Astrocyte (in vitro differentiated cells and primary cell): Measurements from ENCODE around the gene OXLD1. TPM values are rescaled to one million over a fixed set of nuclear protein-coding genes. Genes with fewer than 3 reads are reported as not detected.
"Not testable (repeated sequence)": the region's sequence is repeated elsewhere in the genome, so short reads cannot be mapped to it uniquely, and the experiment has no call there.

Source experiments
- DNase-seq: peaks from one replicate; pipeline ENCODE4 v3.0.0-alpha.2; 2010; ENCODE audit warnings: low read depth
- FAIRE-seq: peaks from 2 replicates; lab custom pipeline; 2011; peaks lifted over from hg19 to GRCh38; lab: Jason Lieb, UNC
- H2AFZ ChIP-seq: 2 replicates; pipeline ENCODE4 v1.6.0; 2012; ENCODE audit warnings: low read depth, low read length, inconsistent platforms
- H3K27ac ChIP-seq: 2 replicates; pipeline ENCODE4 v1.5.1; 2011; ENCODE audit warnings: low read depth, low read length, inconsistent platforms
- H3K27me3 ChIP-seq: 2 replicates; pipeline ENCODE4 v1.6.0; 2011; ENCODE audit warnings: low read length, inconsistent platforms; ENCODE audit not compliant: insufficient read depth
- H3K36me3 ChIP-seq: 2 replicates; pipeline ENCODE4 v1.5.1; 2011; ENCODE audit warnings: low read length, inconsistent platforms; ENCODE audit not compliant: insufficient read depth
- H3K4me1 ChIP-seq: 2 replicates; pipeline ENCODE4 v1.5.1; 2011; ENCODE audit warnings: low read length, inconsistent platforms; ENCODE audit not compliant: insufficient read depth
- H3K4me2 ChIP-seq: 2 replicates; pipeline ENCODE4 v1.6.0; 2012; ENCODE audit warnings: low read length, inconsistent platforms
- H3K4me3 ChIP-seq: 2 replicates; pipeline ENCODE4 v1.5.1; 2011; ENCODE audit warnings: low read depth, mild to moderate bottlenecking, low read length, inconsistent platforms; ENCODE audit not compliant: insufficient read depth
- H3K79me2 ChIP-seq: 2 replicates; pipeline ENCODE4 v1.6.0; 2012; ENCODE audit warnings: mild to moderate bottlenecking, low read length, inconsistent platforms; ENCODE audit not compliant: insufficient read depth
- H3K9ac ChIP-seq: 2 replicates; pipeline ENCODE4 v1.6.0; 2012; ENCODE audit warnings: mild to moderate bottlenecking, low read length, inconsistent platforms
- H3K9me3 ChIP-seq: 2 replicates; pipeline ENCODE4 v1.5.1; 2012; ENCODE audit warnings: low read depth, mild to moderate bottlenecking, low read length, inconsistent platforms; ENCODE audit not compliant: insufficient read depth
- H4K20me1 ChIP-seq: 2 replicates; pipeline ENCODE4 v1.6.0; 2012; ENCODE audit warnings: low read length, inconsistent platforms; ENCODE audit not compliant: insufficient read depth
- H3K27ac Mint-ChIP-seq: one replicate; pipeline ENCODE4 v1.8.0; 2021; ENCODE audit warnings: mild to moderate bottlenecking, mixed read lengths; ENCODE audit not compliant: unreplicated experiment
- H3K27me3 Mint-ChIP-seq: one replicate; pipeline ENCODE4 v1.8.0; 2021; ENCODE audit warnings: low read depth, mixed read lengths; ENCODE audit not compliant: unreplicated experiment
- H3K36me3 Mint-ChIP-seq: one replicate; pipeline ENCODE4 v1.8.0; 2021; ENCODE audit warnings: low read depth, mixed read lengths; ENCODE audit not compliant: unreplicated experiment
- H3K4me1 Mint-ChIP-seq: one replicate; pipeline ENCODE4 v1.8.0; 2021; ENCODE audit warnings: low read depth, mixed read lengths; ENCODE audit not compliant: unreplicated experiment
- H3K4me3 Mint-ChIP-seq: one replicate; pipeline ENCODE4 v1.8.0; 2021; ENCODE audit warnings: mild to moderate bottlenecking, moderate library complexity, mixed read lengths; ENCODE audit not compliant: unreplicated experiment
- H3K9me3 Mint-ChIP-seq: one replicate; pipeline ENCODE4 v1.8.0; 2021; ENCODE audit warnings: mild to moderate bottlenecking, mixed read lengths; ENCODE audit not compliant: unreplicated experiment
- CTCF ChIP-seq: IDR thresholded peaks from 2 replicates; pipeline ENCODE4 v1.5.1; 2011; ENCODE audit warnings: low read depth, mild to moderate bottlenecking, inconsistent platforms, low read length, moderate library complexity; ENCODE audit not compliant: insufficient read depth
- EZH2 ChIP-seq: IDR thresholded peaks from 2 replicates; pipeline ENCODE4 v1.6.1; 2012; ENCODE audit warnings: mild to moderate bottlenecking, low read length, inconsistent platforms; ENCODE audit not compliant: insufficient read depth
- total RNA-seq: library from RNA; stranded (reverse); gene quantifications from 2 replicates; pipeline ENCODE4 v1.2.1, GENCODE V29; 2021

Gene OXLD1
- total RNA-seq, 1 donor from 2014 or later = 22.0 TPM

DNA sequence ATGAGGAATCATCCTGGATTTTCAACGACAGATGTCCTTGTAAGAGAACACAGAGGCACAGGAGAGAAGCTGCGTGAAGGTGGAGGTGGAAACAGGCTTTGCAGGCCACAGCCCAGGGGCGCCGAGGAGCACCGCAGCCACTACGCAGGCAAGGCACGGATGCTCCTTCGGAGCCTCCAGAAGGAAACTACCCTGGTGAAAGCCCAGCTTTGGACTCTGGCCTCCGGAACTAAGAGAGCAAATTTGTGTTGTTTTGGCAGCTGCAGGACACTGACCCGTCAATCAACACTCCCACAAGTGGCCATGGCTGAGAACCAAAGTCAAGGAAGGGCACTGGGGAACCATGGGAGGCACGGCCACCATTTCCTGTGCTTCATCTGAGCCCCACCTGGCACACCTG is 13.7 kb upstream of the OXLD1 start:
- no peak overlapping the region for H3K9ac ChIP-seq
- no peak overlapping the region for H3K4me3 ChIP-seq
- FAIRE-seq = no peak
- H3K27me3 ChIP-seq = no peaks in the 10 kb centered on the region
- peaks cover 52% of the 10 kb centered on the region for H3K79me2 ChIP-seq
- no peak overlapping the region for H3K4me3 Mint-ChIP-seq
- H3K27ac Mint-ChIP-seq = no peak overlapping the region
- no peaks in the 10 kb centered on the region for H3K9me3 ChIP-seq
- peaks cover 21% of the 10 kb centered on the region for H3K4me1 ChIP-seq
- no peak overlapping the region for H3K27ac ChIP-seq
- no peak overlapping the region for H3K4me2 ChIP-seq
- H3K9me3 Mint-ChIP-seq = no peaks in the 10 kb centered on the region
- H2AFZ ChIP-seq = no peak overlapping the region
- no peak for DNase-seq
- H3K27me3 Mint-ChIP-seq = no peaks in the 10 kb centered on the region
- TF ChIP-seq EZH2 = no peak
- no peak for TF ChIP-seq CTCF
- H3K36me3 Mint-ChIP-seq = peaks cover 6% of the 10 kb centered on the region
- H4K20me1 ChIP-seq = peaks cover 37% of the 10 kb centered on the region
- peaks cover 4% of the 10 kb centered on the region for H3K36me3 ChIP-seq
- peaks cover 11% of the 10 kb centered on the region for H3K4me1 Mint-ChIP-seq

DNA sequence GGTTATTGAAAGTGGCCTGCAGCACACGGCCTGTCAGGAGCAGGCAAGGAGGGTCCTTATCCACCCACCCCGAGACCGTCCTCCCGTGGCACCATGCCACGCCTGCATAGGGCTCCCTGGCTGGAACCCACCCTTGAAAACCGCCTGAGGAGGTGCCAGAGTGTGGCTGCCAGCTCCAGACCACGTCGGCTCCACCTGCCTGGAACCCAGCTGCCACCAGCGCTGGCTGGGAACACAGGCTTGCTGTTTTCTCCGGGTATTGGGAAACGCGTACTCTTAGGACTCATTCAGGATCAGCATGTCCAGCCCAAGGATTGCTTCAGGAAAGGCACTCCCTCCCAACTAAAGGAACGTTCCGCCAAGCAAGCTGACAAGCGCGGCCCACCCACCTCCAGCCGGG is 10.5 kb upstream of the OXLD1 start:
- Histone ChIP-seq H3K9me3 (no peaks in the 10 kb centered on the region), H3K27ac (no peak overlapping the region), H3K4me2 (no peak overlapping the region), H4K20me1 (peaks cover 31% of the 10 kb centered on the region), H3K79me2 (peaks cover 28% of the 10 kb centered on the region), H3K9ac (no peak overlapping the region), H3K27me3 (no peaks in the 10 kb centered on the region), H2AFZ (no peak overlapping the region), H3K36me3 (peaks cover 7% of the 10 kb centered on the region), H3K4me3 (no peak overlapping the region), H3K4me1 (peaks cover 2% of the 10 kb centered on the region)
- Mint-ChIP-seq H3K36me3 (peaks cover 9% of the 10 kb centered on the region), H3K4me1 (peaks cover 3% of the 10 kb centered on the region), H3K4me3 (no peak overlapping the region), H3K9me3 (no peaks in the 10 kb centered on the region), H3K27me3 (no peaks in the 10 kb centered on the region), H3K27ac (no peak overlapping the region)
- TF ChIP-seq EZH2 (no peak), CTCF (no peak)
- FAIRE-seq = no peak
- DNase-seq = no peak

DNA sequence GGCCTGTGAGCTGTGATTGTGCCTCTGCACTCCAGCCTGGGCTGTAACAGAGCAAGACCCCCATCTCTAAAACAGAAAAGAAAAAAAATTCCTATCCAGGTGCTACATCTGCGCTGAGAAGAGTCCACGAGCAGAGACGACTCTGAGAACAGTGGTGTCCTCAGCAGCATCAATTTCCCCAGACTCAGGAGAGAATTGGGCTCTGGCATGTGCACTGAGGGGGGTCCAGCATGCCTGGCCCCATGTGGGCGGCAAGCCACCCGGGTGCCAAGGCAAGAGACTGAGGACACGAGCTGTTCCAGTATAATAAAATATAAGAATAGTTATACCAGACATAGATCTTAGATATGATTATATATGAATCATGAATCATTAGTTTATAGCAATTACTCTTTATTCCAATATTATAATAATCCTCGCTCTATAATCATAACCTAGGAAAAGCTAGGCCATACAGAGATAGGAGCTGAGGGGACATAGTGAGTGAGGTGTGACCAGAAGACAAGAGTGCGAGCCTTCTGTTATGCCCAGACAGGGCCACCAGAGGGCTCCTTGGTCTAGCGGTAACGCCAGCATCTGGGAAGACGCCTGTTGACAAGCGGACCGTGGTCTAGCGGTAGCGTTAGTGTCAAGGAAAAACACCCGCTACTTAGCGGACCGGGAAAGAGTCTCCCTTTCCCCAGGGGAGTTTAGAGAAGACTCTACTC is 9.3 kb upstream of the OXLD1 start:
- H3K4me3 ChIP-seq, FAIRE-seq, H3K27me3 Mint-ChIP-seq, H3K4me2 ChIP-seq, H3K4me1 ChIP-seq, H3K27ac Mint-ChIP-seq, H3K4me3 Mint-ChIP-seq, H3K27ac ChIP-seq, H3K9me3 Mint-ChIP-seq, H3K27me3 ChIP-seq, H3K9me3 ChIP-seq, H2AFZ ChIP-seq, H3K9ac ChIP-seq, H3K4me1 Mint-ChIP-seq: not testable (repeated sequence)
- H3K36me3 Mint-ChIP-seq = peaks cover 10% of the 10 kb centered on the region
- Histone ChIP-seq H4K20me1 (peaks cover 33% of the 10 kb centered on the region), H3K36me3 (peaks cover 10% of the 10 kb centered on the region), H3K79me2 (peaks cover 16% of the 10 kb centered on the region)
- peak; percentile 7 for DNase-seq
